ENCODE measurements around the gene KAT14. TPM values are rescaled to one million over a fixed set of nuclear protein-coding genes. Genes with fewer than 3 reads are reported as not detected.
A peak's percentile ranks its signal among the peaks of the same experiment; 100 is the strongest.

KAT14 gene
- total RNA-seq, 2 donors from 2014 or later = 35.2 to 51.0 TPM

GRCh38 chr20:18154342-18154741, 16.7 kb downstream of the KAT14 start:
- Histone ChIP-seq H3K36me3 (ENCODE audit: control insufficient read depth, insufficient read depth, low read length) (peaks cover 29% of the 10 kb centered on the region), H3K9ac (ENCODE audit: extremely low read depth, low read length, poor library complexity, severe bottlenecking) (no peak overlapping the region), H3K27me3 (ENCODE audit: control insufficient read depth, insufficient read depth, low read length, poor library complexity, severe bottlenecking) (no peaks in the 10 kb centered on the region), H3K4me3 (ENCODE audit: low read length) (no peak overlapping the region), H3K27ac (ENCODE audit: low read depth, low read length) (no peak overlapping the region), H3K4me1 (ENCODE audit: control insufficient read depth, insufficient read depth, low read length) (peaks cover 9% of the 10 kb centered on the region), H3K9me3 (ENCODE audit: control insufficient read depth, low read length) (no peaks in the 10 kb centered on the region)
- Mint-ChIP-seq H3K27ac (no peak overlapping the region), H3K4me1 (peaks cover 25% of the 10 kb centered on the region), H3K36me3 (ENCODE audit: low read depth) (peaks cover 49% of the 10 kb centered on the region), H3K27me3 (ENCODE audit: insufficient read depth) (no peaks in the 10 kb centered on the region), H3K4me3 (no peak overlapping the region), H3K9me3 (no peaks in the 10 kb centered on the region)
- DNase-seq = no peak
- no peak for TF ChIP-seq CTCF (conservative IDR thresholded peaks at IDR 0.05)
- 94 to 99% methylated on average over 8 of the region's 9 CpGs for WGBS, 2 experiments (ENCODE audit: insufficient coverage in 1 of 2, insufficient read length in 1 of 2)

GRCh38 chr20:18156045-18156444, 18.4 kb downstream of the KAT14 start:
- Histone ChIP-seq H3K4me1 (ENCODE audit: control insufficient read depth, insufficient read depth, low read length) (peaks cover 9% of the 10 kb centered on the region), H3K27ac (ENCODE audit: low read depth, low read length) (no peak overlapping the region), H3K27me3 (ENCODE audit: control insufficient read depth, insufficient read depth, low read length, poor library complexity, severe bottlenecking) (no peaks in the 10 kb centered on the region), H3K9ac (ENCODE audit: extremely low read depth, low read length, poor library complexity, severe bottlenecking) (no peak overlapping the region), H3K9me3 (ENCODE audit: control insufficient read depth, low read length) (no peaks in the 10 kb centered on the region), H3K36me3 (ENCODE audit: control insufficient read depth, insufficient read depth, low read length) (peaks cover 31% of the 10 kb centered on the region), H3K4me3 (ENCODE audit: low read length) (no peak overlapping the region)
- no peaks in the 10 kb centered on the region for H3K27me3 Mint-ChIP-seq (ENCODE audit: insufficient read depth)
- H3K4me3 Mint-ChIP-seq = no peak overlapping the region
- H3K36me3 Mint-ChIP-seq (ENCODE audit: low read depth) = peaks cover 45% of the 10 kb centered on the region
- H3K9me3 Mint-ChIP-seq = no peaks in the 10 kb centered on the region
- no peak for TF ChIP-seq CTCF (conservative IDR thresholded peaks at IDR 0.05)
- WGBS, 2 experiments (ENCODE audit: insufficient coverage in 1 of 2, insufficient read length in 1 of 2) = 92% methylated on average over 4 of the region's 4 CpGs; no CpG with 5 or more reads in 1 of the 2 experiments
- no peak for DNase-seq
- peaks cover 27% of the 10 kb centered on the region for H3K4me1 Mint-ChIP-seq
- no peak overlapping the region for H3K27ac Mint-ChIP-seq

GRCh38 chr20:18164356-18164755, 26.7 kb downstream of the KAT14 start:
- Histone ChIP-seq H3K9me3 (ENCODE audit: control insufficient read depth, low read length) (no peaks in the 10 kb centered on the region), H3K27me3 (ENCODE audit: control insufficient read depth, insufficient read depth, low read length, poor library complexity, severe bottlenecking) (no peaks in the 10 kb centered on the region), H3K27ac (ENCODE audit: low read depth, low read length) (no peak overlapping the region), H3K9ac (ENCODE audit: extremely low read depth, low read length, poor library complexity, severe bottlenecking) (no peak overlapping the region), H3K4me3 (ENCODE audit: low read length) (no peak overlapping the region), H3K36me3 (ENCODE audit: control insufficient read depth, insufficient read depth, low read length) (peaks cover 56% of the 10 kb centered on the region), H3K4me1 (ENCODE audit: control insufficient read depth, insufficient read depth, low read length) (no peaks in the 10 kb centered on the region)
- H3K27me3 Mint-ChIP-seq (ENCODE audit: insufficient read depth) = no peaks in the 10 kb centered on the region
- H3K36me3 Mint-ChIP-seq (ENCODE audit: low read depth) = peaks cover 58% of the 10 kb centered on the region
- no peak for DNase-seq
- peak overlapping the region; percentile 42 for H3K27ac Mint-ChIP-seq
- peaks cover 48% of the 10 kb centered on the region for H3K4me1 Mint-ChIP-seq
- no peak for TF ChIP-seq CTCF (conservative IDR thresholded peaks at IDR 0.05)
- H3K4me3 Mint-ChIP-seq = no peak overlapping the region
- 97% methylated on average over 2 of the region's 2 CpGs; no CpG with 5 or more reads in 1 of the 2 experiments for WGBS, 2 experiments (ENCODE audit: insufficient coverage in 1 of 2, insufficient read length in 1 of 2)
- H3K9me3 Mint-ChIP-seq = no peaks in the 10 kb centered on the region

Data from endodermal cell (in vitro differentiated cells).